ENCODE results near the gene TRIM52.
A peak's percentile ranks its signal among the peaks of the same experiment; 100 is the strongest.

TRIM52 gene

DNA sequence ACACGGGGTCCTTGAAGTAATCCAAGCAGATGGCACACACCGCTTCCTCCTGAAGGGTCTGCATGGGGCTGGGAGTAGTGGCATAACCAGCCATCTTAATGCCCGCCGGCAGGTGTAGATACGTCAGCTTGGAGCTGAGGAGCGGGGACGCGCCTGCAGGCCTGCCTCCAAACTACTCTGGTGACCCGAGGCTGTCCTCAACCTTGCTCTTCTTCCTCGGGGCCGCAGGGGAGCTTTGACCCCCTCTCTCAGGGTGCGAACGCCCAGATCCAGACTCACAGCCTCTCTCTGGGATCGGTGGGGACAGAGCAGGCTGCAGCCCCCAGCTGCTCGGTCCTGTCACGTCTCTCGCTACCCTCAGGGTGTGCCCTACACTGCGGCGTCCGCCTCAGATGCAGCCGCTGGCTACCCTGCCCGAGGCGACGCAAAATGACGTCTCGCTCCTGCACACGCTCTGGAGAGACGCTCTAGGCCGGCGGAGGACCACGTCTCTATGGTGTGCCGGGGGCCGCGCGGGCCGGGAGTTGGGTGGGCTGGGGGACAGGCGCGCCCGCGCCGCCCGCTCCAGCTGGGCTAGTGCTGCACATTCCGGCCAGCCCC is at the start of gene TRIM52:
Gene TRIM52 (minus strand): TSS at position 424 of the 600 bp plus-strand sequence. CDS start 330 bp downstream, at position 94.
- Histone ChIP-seq H3K27ac (ENCODE audit: extremely low read depth, low read depth, low read length) (peak within 1 kb of the TSS; percentile 89), H3K36me3 (ENCODE audit: control insufficient read depth in 2 of 2, insufficient read depth in 1 of 2, low read length in 2 of 2) (peaks cover 11 to 27% of the 10 kb centered on the region in 2 experiments), H3K9me3 (ENCODE audit: control insufficient read depth, insufficient read depth, low read depth, low read length) (no peaks in the 10 kb centered on the region), H3K4me1 (ENCODE audit: control insufficient read depth, insufficient read depth, low read length) (no peaks in the 10 kb centered on the region), H3K4me3 (ENCODE audit: low read depth, low read length) (peak within 1 kb of the TSS; percentile 92)
- POLR2A ChIA-PET = interaction anchor here (0.5 to 4.1 kb wide), 17 partner anchors 9 to 80 kb away, joined by 3 to 47 read pairs (median 7); partner anchors contain the start of genes RACK1 and TRIM41
- CTCF ChIA-PET = no interaction called here
- TF ChIP-seq ZNF530 (tag by site-specific recombination; IDR thresholded peaks at IDR 0.05; ENCODE audit: low read depth) (no peak), ZBTB8A (tag by site-specific recombination; IDR thresholded peaks at IDR 0.05) (peak; percentile 59), ZNF768 (tag by site-specific recombination; IDR thresholded peaks at IDR 0.05) (no peak; the same call in 1 of the 2 replicates), KLF7 (tag by site-specific recombination; IDR thresholded peaks at IDR 0.05; ENCODE audit: borderline replicate concordance) (peak; percentile 83; the same call in 1 of the 2 replicates), ZNF529 (tag by site-specific recombination; IDR thresholded peaks at IDR 0.05; ENCODE audit: insufficient replicate concordance) (no peak), ZNF324 (tag by site-specific recombination; IDR thresholded peaks at IDR 0.05) (0 out of 2 replicates have a peak, but pooled peaks have one; percentile 55), KLF17 (tag by site-specific recombination; IDR thresholded peaks at IDR 0.05) (peak; percentile 92), TCF7L2 (IDR thresholded peaks at IDR 0.05; ENCODE audit: borderline replicate concordance, low read depth, low read length) (no peak), ZNF843 (tag by site-specific recombination; IDR thresholded peaks at IDR 0.05) (peak; percentile 51), EGR2 (tag by site-specific recombination; IDR thresholded peaks at IDR 0.05; ENCODE audit: low read depth) (peak; percentile 67; the same call in 1 of the 2 replicates), ZFP37 (tag by site-specific recombination; IDR thresholded peaks at IDR 0.05) (peak; percentile 84; the same call in 1 of the 2 replicates), ZNF510 (tag by site-specific recombination; IDR thresholded peaks at IDR 0.05; ENCODE audit: insufficient replicate concordance) (peak; percentile 73), ZNF518A (tag by site-specific recombination; conservative IDR thresholded peaks at IDR 0.05; ENCODE audit: low read depth) (no peak), ZNF146 (tag by site-specific recombination; IDR thresholded peaks at IDR 0.05) (peak; percentile 8; the same call in 1 of the 2 replicates), ZBTB6 (tag by site-specific recombination; IDR thresholded peaks at IDR 0.05) (0 out of 2 replicates have a peak, but pooled peaks have one; percentile 6), GLIS1 (tag by site-specific recombination; IDR thresholded peaks at IDR 0.05) (peak; percentile 37), ZNF561 (tag by site-specific recombination; IDR thresholded peaks at IDR 0.05; ENCODE audit: borderline replicate concordance) (peak; percentile 92), ZEB2 (tag by site-specific recombination; IDR thresholded peaks at IDR 0.05) (peak; percentile 84), ZNF629 (tag by site-specific recombination; IDR thresholded peaks at IDR 0.05) (peak; percentile 90), ZBTB48 (tag by site-specific recombination; IDR thresholded peaks at IDR 0.05) (peak; percentile 68; the same call in 1 of the 2 replicates), ZSCAN4 (tag by site-specific recombination; IDR thresholded peaks at IDR 0.05) (peak; percentile 86), SP3 (tag by site-specific recombination; IDR thresholded peaks at IDR 0.05) (peak; percentile 59), ZNF121 (tag by site-specific recombination; IDR thresholded peaks at IDR 0.05) (no peak), ZNF501 (tag by site-specific recombination; IDR thresholded peaks at IDR 0.05) (peak; percentile 86), YY2 (tag by site-specific recombination; IDR thresholded peaks at IDR 0.05) (peak; percentile 66)
- TF ChIP-seq, protein P1, sequence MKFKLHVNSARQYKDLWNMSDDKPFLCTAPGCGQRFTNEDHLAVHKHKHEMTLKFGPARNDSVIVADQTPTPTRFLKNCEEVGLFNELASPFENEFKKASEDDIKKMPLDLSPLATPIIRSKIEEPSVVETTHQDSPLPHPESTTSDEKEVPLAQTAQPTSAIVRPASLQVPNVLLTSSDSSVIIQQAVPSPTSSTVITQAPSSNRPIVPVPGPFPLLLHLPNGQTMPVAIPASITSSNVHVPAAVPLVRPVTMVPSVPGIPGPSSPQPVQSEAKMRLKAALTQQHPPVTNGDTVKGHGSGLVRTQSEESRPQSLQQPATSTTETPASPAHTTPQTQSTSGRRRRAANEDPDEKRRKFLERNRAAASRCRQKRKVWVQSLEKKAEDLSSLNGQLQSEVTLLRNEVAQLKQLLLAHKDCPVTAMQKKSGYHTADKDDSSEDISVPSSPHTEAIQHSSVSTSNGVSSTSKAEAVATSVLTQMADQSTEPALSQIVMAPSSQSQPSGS (tag by site-specific recombination; IDR thresholded peaks at IDR 0.05; ENCODE audit: low read depth) = peak; percentile 88
- TF ChIP-seq, protein P2, sequence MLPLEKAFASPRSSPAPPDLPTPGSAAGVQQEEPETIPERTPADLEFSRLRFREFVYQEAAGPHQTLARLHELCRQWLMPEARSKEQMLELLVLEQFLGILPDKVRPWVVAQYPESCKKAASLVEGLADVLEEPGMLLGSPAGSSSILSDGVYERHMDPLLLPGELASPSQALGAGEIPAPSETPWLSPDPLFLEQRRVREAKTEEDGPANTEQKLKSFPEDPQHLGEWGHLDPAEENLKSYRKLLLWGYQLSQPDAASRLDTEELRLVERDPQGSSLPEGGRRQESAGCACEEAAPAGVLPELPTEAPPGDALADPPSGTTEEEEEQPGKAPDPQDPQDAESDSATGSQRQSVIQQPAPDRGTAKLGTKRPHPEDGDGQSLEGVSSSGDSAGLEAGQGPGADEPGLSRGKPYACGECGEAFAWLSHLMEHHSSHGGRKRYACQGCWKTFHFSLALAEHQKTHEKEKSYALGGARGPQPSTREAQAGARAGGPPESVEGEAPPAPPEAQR (tag by site-specific recombination; IDR thresholded peaks at IDR 0.05) = peak; percentile 80; the same call in 1 of the 2 replicates
